OCI-LY1 (cell line): Measurements from ENCODE around the gene MELTF.

Experiments
- H2AFZ ChIP-seq: fragments of 200-600 bp; sonication (generic), shearing (Covaris generic); 2 replicates; pipeline ENCODE4 v1.6.0; 2014; ENCODE audit warnings: antibody characterized with exemption, mild to moderate bottlenecking, low read length
- H3F3A ChIP-seq: fragments of 200-600 bp; sonication (generic), shearing (Covaris generic); 2 replicates; pipeline ENCODE4 v1.6.0; 2014; ENCODE audit warnings: mild to moderate bottlenecking, antibody characterized with exemption, low read length, moderate library complexity; ENCODE audit not compliant: insufficient read depth
- H3K27ac ChIP-seq: fragments of 200-600 bp; sonication (generic); 2 replicates; pipeline ENCODE4 v1.5.1; 2014; ENCODE audit warnings: low read length, mixed run types, mild to moderate bottlenecking, low read depth; ENCODE audit not compliant: poor library complexity, severe bottlenecking
- H3K27me3 ChIP-seq: fragments of 200-600 bp; sonication (generic); 2 replicates; pipeline ENCODE4 v1.6.0; 2014; ENCODE audit warnings: antibody characterized with exemption, mild to moderate bottlenecking, low read length, moderate library complexity; ENCODE audit not compliant: insufficient read depth
- H3K36me3 ChIP-seq: fragments of 200-600 bp; sonication (generic); 2 replicates; pipeline ENCODE4 v1.6.1; 2014; ENCODE audit warnings: mild to moderate bottlenecking, antibody characterized with exemption, low read length, moderate library complexity, mixed read lengths; ENCODE audit not compliant: insufficient read depth
- H3K4me1 ChIP-seq: fragments of 200-600 bp; sonication (generic); 2 replicates; pipeline ENCODE4 v1.5.1; 2014; ENCODE audit warnings: mild to moderate bottlenecking, low read length, moderate library complexity; ENCODE audit not compliant: insufficient read depth, severe bottlenecking
- H3K4me2 ChIP-seq: fragments of 200-600 bp; sonication (generic), shearing (Covaris generic); 2 replicates; pipeline ENCODE4 v1.6.1; 2014; ENCODE audit warnings: low read length
- H3K4me3 ChIP-seq: fragments of 200-600 bp; sonication (generic); 2 replicates; pipeline ENCODE4 v1.5.1; 2014; ENCODE audit warnings: low read length, low read depth, mild to moderate bottlenecking, mixed read lengths; ENCODE audit not compliant: poor library complexity, severe bottlenecking
- H3K79me2 ChIP-seq: fragments of 200-600 bp; shearing (Covaris generic); 2 replicates; pipeline ENCODE4 v1.6.1; 2016; ENCODE audit warnings: mixed run types, low read length, mixed read lengths; ENCODE audit not compliant: insufficient read depth
- H3K9ac ChIP-seq: fragments of 200-600 bp; sonication (generic), shearing (Covaris generic); 2 replicates; pipeline ENCODE4 v1.6.1; 2014; ENCODE audit warnings: mild to moderate bottlenecking, low read length, mixed read lengths
- H3K9me2 ChIP-seq: fragments of 200-600 bp; sonication (generic), shearing (Covaris generic); 2 replicates; pipeline ENCODE4 v1.6.1; 2014; ENCODE audit warnings: low read depth, mild to moderate bottlenecking, low read length, mixed read lengths
- H3K9me3 ChIP-seq: fragments of 200-600 bp; shearing (Covaris generic); 2 replicates; pipeline ENCODE4 v1.6.1; 2014; ENCODE audit warnings: low read length, mixed read lengths
- H4K20me1 ChIP-seq: fragments of 200-600 bp; sonication (generic), shearing (Covaris generic); 2 replicates; pipeline ENCODE4 v1.6.0; 2016; ENCODE audit warnings: mild to moderate bottlenecking, low read length; ENCODE audit not compliant: insufficient read depth
- EZH2 ChIP-seq: fragments of 200-600 bp; sonication (generic), shearing (Covaris generic); IDR thresholded peaks from 2 replicates; pipeline ENCODE4 v1.8.0; 2017; ENCODE audit warnings: borderline replicate concordance, mixed run types, mild to moderate bottlenecking, antibody characterized with exemption, low read length, moderate library complexity, mixed read lengths
- TF ChIP-seq, protein P1 (sequence below): fragments of 200-600 bp; sonication (generic), shearing (Covaris generic); IDR thresholded peaks from 2 replicates; pipeline ENCODE4 v1.5.1; 2017; ENCODE audit warnings: mild to moderate bottlenecking, antibody characterized with exemption, low read length, moderate library complexity, mixed read lengths

The MELTF gene

DNA sequence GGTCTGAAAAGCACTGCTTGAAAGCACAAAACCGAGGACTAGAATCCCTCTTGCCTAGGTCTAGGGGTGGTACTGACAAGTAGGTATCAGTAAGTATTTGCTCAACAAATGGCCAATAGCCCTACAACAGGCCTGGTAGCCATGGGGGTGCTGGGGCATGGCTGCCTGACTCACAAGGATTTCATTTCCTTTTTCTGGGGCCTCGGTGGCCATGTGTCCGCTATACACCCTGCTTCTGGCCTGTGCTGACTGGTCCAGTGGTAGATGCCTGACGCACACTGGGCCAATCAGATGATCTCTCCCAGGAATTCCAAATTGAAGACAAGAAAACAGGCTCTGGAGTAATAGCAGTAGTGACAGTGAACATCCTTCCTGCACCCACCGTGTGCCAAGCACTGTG is 29.4 kb downstream of the MELTF start:
- no peak overlapping the region for H3K4me2 ChIP-seq
- H3K9me2 ChIP-seq, result no peaks in the 10 kb centered on the region
- H3K9ac ChIP-seq, result no peak overlapping the region
- no peaks in the 10 kb centered on the region for H3K27me3 ChIP-seq
- no peaks in the 10 kb centered on the region for H3K9me3 ChIP-seq
- TF ChIP-seq EZH2, result no peak
- TF ChIP-seq, protein P1, sequence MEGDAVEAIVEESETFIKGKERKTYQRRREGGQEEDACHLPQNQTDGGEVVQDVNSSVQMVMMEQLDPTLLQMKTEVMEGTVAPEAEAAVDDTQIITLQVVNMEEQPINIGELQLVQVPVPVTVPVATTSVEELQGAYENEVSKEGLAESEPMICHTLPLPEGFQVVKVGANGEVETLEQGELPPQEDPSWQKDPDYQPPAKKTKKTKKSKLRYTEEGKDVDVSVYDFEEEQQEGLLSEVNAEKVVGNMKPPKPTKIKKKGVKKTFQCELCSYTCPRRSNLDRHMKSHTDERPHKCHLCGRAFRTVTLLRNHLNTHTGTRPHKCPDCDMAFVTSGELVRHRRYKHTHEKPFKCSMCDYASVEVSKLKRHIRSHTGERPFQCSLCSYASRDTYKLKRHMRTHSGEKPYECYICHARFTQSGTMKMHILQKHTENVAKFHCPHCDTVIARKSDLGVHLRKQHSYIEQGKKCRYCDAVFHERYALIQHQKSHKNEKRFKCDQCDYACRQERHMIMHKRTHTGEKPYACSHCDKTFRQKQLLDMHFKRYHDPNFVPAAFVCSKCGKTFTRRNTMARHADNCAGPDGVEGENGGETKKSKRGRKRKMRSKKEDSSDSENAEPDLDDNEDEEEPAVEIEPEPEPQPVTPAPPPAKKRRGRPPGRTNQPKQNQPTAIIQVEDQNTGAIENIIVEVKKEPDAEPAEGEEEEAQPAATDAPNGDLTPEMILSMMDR, result no peak
- no peak overlapping the region for H3K4me3 ChIP-seq
- no peak overlapping the region for H3K27ac ChIP-seq
- no peaks in the 10 kb centered on the region; the same call in 1 of the 2 replicates for H3K36me3 ChIP-seq
- no peak overlapping the region for H2AFZ ChIP-seq
- H3F3A ChIP-seq, result no peaks in the 10 kb centered on the region
- no peaks in the 10 kb centered on the region for H3K79me2 ChIP-seq
- peaks cover 25% of the 10 kb centered on the region for H3K4me1 ChIP-seq
- H4K20me1 ChIP-seq, result no peaks in the 10 kb centered on the region

DNA sequence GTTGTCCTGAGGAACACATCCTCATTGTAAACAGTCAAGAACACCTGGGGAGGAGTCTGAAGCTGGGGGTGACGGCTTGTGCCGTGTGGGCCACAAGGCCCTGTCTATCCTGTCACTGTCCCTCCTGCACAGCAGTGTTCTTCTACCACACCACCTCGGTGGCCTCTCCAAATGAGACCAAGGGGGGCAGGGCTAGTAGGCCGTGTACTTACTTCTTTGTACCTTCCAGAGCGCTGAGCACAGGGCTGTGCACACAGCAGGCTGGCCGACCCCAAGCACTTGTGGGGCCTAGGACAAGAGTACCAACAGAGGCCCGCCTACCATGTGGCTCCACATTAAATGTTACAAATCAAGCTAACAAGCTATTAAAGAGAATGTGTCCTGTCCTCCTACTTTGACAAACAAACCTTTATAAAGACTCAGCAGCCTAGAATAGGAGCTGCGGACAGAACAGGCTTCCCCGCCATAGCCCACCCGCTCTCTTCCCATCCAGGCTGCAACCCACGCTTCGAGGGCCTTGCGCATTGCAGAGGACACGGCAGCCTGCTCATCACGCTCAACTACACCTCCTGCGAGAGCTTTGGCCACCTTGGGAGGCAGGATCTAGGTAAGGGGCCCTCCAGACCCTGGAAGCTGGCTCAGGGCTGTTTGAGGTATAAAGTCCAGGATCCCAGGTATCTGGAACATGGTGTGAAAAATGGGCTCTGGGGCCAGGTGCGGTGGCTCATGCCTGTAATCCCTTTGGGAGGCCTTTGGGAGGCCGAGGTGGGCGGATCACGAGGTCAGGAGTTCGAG is 30.5 kb downstream of the MELTF start:
- Histone ChIP-seq H3K4me2 (no peak overlapping the region), H3K9me2 (no peaks in the 10 kb centered on the region), H2AFZ (no peak overlapping the region), H3K79me2 (no peaks in the 10 kb centered on the region), H3K9ac (no peak overlapping the region), H4K20me1 (no peaks in the 10 kb centered on the region), H3K27ac (no peak overlapping the region), H3F3A (no peaks in the 10 kb centered on the region), H3K27me3 (no peaks in the 10 kb centered on the region), H3K36me3 (no peaks in the 10 kb centered on the region; the same call in 1 of the 2 replicates), H3K4me3 (no peak overlapping the region), H3K9me3 (no peaks in the 10 kb centered on the region), H3K4me1 (peaks cover 21% of the 10 kb centered on the region)
- TF ChIP-seq EZH2, result no peak
- TF ChIP-seq, protein P1, result no peak

DNA sequence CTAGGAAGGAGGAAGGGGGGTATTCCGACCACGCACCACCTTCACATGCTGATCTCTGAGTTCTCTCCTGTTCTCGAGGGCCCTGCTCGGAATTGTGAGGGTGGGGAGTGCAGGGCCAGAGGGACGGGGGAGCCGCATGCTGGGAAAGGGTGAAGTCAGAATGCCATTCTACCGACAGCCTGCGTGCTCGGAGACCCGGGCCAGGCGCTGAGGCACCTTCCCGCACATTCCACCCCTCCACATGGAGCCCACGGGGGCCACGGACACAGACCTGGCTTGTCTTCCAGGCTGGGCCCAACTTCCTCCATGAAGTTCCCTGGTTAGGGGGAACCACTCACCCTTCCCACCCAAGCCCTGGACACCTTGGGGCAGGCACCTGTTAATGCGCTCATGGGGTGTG is 32.3 kb downstream of the MELTF start:
- Histone ChIP-seq H3K27me3 (no peaks in the 10 kb centered on the region), H3K27ac (no peak overlapping the region), H3K4me1 (peaks cover 10% of the 10 kb centered on the region), H3K9me2 (no peaks in the 10 kb centered on the region), H3K9ac (no peak overlapping the region), H3F3A (no peaks in the 10 kb centered on the region), H3K36me3 (no peaks in the 10 kb centered on the region; the same call in 1 of the 2 replicates), H3K9me3 (no peaks in the 10 kb centered on the region), H3K79me2 (no peaks in the 10 kb centered on the region), H2AFZ (no peak overlapping the region), H4K20me1 (no peaks in the 10 kb centered on the region), H3K4me2 (no peak overlapping the region), H3K4me3 (no peak overlapping the region)
- TF ChIP-seq, protein P1, result no peak
- TF ChIP-seq EZH2, result no peak
